Measurements from ENCODE around the gene MLXIP.
A peak's percentile ranks its signal among the peaks of the same experiment; 100 is the strongest.
"Not testable (repeated sequence)": the region's sequence is repeated elsewhere in the genome, so short reads cannot be mapped to it uniquely, and the experiment has no call there.

Gene MLXIP

GRCh38 chr12:122097927-122098756 is 19.6 kb downstream of the MLXIP start:
- no peak overlapping the region for H3K4me3 ChIP-seq (ENCODE audit: extremely low read depth, insufficient read depth, low read length, poor library complexity, severe bottlenecking)
- H3K4me1 ChIP-seq (ENCODE audit: control insufficient read depth, insufficient read depth, low read length, poor library complexity, severe bottlenecking): peaks cover 34% of the 10 kb centered on the region
- peaks cover 5% of the 10 kb centered on the region for H3K36me3 ChIP-seq (ENCODE audit: control insufficient read depth, insufficient read depth, low read length)
- 69% methylated on average over 5 to 8 of the region's 10 CpGs for WGBS, 2 experiments (ENCODE audit: insufficient coverage in 2 of 2)
- H3K9me3 ChIP-seq (ENCODE audit: control insufficient read depth, low read length): no peaks in the 10 kb centered on the region
- H3K27ac ChIP-seq (ENCODE audit: low read depth, low read length, severe bottlenecking): peak overlapping the region; percentile 95

GRCh38 chr12:122099280-122099749 is 20.8 kb downstream of the MLXIP start:
- Histone ChIP-seq H3K4me3 (ENCODE audit: extremely low read depth, insufficient read depth, low read length, poor library complexity, severe bottlenecking) (no peak overlapping the region), H3K4me1 (ENCODE audit: control insufficient read depth, insufficient read depth, low read length, poor library complexity, severe bottlenecking) (peaks cover 34% of the 10 kb centered on the region), H3K36me3 (ENCODE audit: control insufficient read depth, insufficient read depth, low read length) (peaks cover 5% of the 10 kb centered on the region), H3K27ac (ENCODE audit: low read depth, low read length, severe bottlenecking) (peak overlapping the region; percentile 95), H3K9me3 (ENCODE audit: control insufficient read depth, low read length) (no peaks in the 10 kb centered on the region)
- WGBS, 2 experiments (ENCODE audit: insufficient coverage in 2 of 2): 84 to 92% methylated on average over 5 of the region's 6 CpGs

GRCh38 chr12:122099856-122100255 is 21.3 kb downstream of the MLXIP start:
- no peaks in the 10 kb centered on the region for H3K9me3 ChIP-seq (ENCODE audit: control insufficient read depth, low read length)
- no peak overlapping the region for H3K4me3 ChIP-seq (ENCODE audit: extremely low read depth, insufficient read depth, low read length, poor library complexity, severe bottlenecking)
- peaks cover 5% of the 10 kb centered on the region for H3K36me3 ChIP-seq (ENCODE audit: control insufficient read depth, insufficient read depth, low read length)
- no peak overlapping the region for H3K27ac ChIP-seq (ENCODE audit: low read depth, low read length, severe bottlenecking)
- H3K4me1 ChIP-seq (ENCODE audit: control insufficient read depth, insufficient read depth, low read length, poor library complexity, severe bottlenecking): peaks cover 34% of the 10 kb centered on the region
- WGBS, 2 experiments (ENCODE audit: insufficient coverage in 2 of 2): 70 to 94% methylated on average over 2 of the region's 3 CpGs

- WGBS, 2 experiments (ENCODE audit: insufficient coverage in 2 of 2): no CpG with 5 or more reads among the region's 1 CpG
- H3K27ac ChIP-seq (ENCODE audit: low read depth, low read length, severe bottlenecking): no peak overlapping the region
- peaks cover 34% of the 10 kb centered on the region for H3K4me1 ChIP-seq (ENCODE audit: control insufficient read depth, insufficient read depth, low read length, poor library complexity, severe bottlenecking)
- no peak overlapping the region for H3K4me3 ChIP-seq (ENCODE audit: extremely low read depth, insufficient read depth, low read length, poor library complexity, severe bottlenecking)
- peaks cover 5% of the 10 kb centered on the region for H3K36me3 ChIP-seq (ENCODE audit: control insufficient read depth, insufficient read depth, low read length)
- H3K9me3 ChIP-seq (ENCODE audit: control insufficient read depth, low read length): no peaks in the 10 kb centered on the region
Measured at GRCh38 chr12:122100568-122100967, 22.0 kb downstream of the MLXIP start.

- H3K27ac ChIP-seq (ENCODE audit: low read depth, low read length, severe bottlenecking): no peak overlapping the region
- H3K4me3 ChIP-seq (ENCODE audit: extremely low read depth, insufficient read depth, low read length, poor library complexity, severe bottlenecking): no peak overlapping the region
- H3K36me3 ChIP-seq (ENCODE audit: control insufficient read depth, insufficient read depth, low read length): peaks cover 5% of the 10 kb centered on the region
- no peaks in the 10 kb centered on the region for H3K9me3 ChIP-seq (ENCODE audit: control insufficient read depth, low read length)
- WGBS, 2 experiments (ENCODE audit: insufficient coverage in 2 of 2): 100% methylated on average over 2 of the region's 3 CpGs
- peaks cover 28% of the 10 kb centered on the region for H3K4me1 ChIP-seq (ENCODE audit: control insufficient read depth, insufficient read depth, low read length, poor library complexity, severe bottlenecking)
Measured at GRCh38 chr12:122102331-122102730, 23.8 kb downstream of the MLXIP start.

- Histone ChIP-seq H3K4me1 (ENCODE audit: control insufficient read depth, insufficient read depth, low read length, poor library complexity, severe bottlenecking) (peaks cover 6% of the 10 kb centered on the region), H3K36me3 (ENCODE audit: control insufficient read depth, insufficient read depth, low read length) (peaks cover 5% of the 10 kb centered on the region), H3K4me3 (ENCODE audit: extremely low read depth, insufficient read depth, low read length, poor library complexity, severe bottlenecking) (no peak overlapping the region), H3K27ac (ENCODE audit: low read depth, low read length, severe bottlenecking) (no peak overlapping the region), H3K9me3 (ENCODE audit: control insufficient read depth, low read length) (no peaks in the 10 kb centered on the region)
- WGBS, 2 experiments (ENCODE audit: insufficient coverage in 2 of 2): 87 to 91% methylated on average over 4 to 5 of the region's 7 CpGs
Measured at GRCh38 chr12:122104844-122105243, 26.3 kb downstream of the MLXIP start.

- not testable (repeated sequence) for H3K4me3 ChIP-seq (ENCODE audit: extremely low read depth, insufficient read depth, low read length, poor library complexity, severe bottlenecking); H3K36me3 ChIP-seq (ENCODE audit: control insufficient read depth, insufficient read depth, low read length); H3K9me3 ChIP-seq (ENCODE audit: control insufficient read depth, low read length); H3K27ac ChIP-seq (ENCODE audit: low read depth, low read length, severe bottlenecking); H3K4me1 ChIP-seq (ENCODE audit: control insufficient read depth, insufficient read depth, low read length, poor library complexity, severe bottlenecking)
- 94 to 96% methylated on average over 7 to 11 of the region's 11 CpGs for WGBS, 2 experiments (ENCODE audit: insufficient coverage in 2 of 2)
Measured at GRCh38 chr12:122105496-122105895, 26.9 kb downstream of the MLXIP start.

GRCh38 chr12:122106843-122107242 is 28.3 kb downstream of the MLXIP start:
- Histone ChIP-seq H3K4me3 (ENCODE audit: extremely low read depth, insufficient read depth, low read length, poor library complexity, severe bottlenecking) (no peak overlapping the region), H3K27ac (ENCODE audit: low read depth, low read length, severe bottlenecking) (no peak overlapping the region), H3K36me3 (ENCODE audit: control insufficient read depth, insufficient read depth, low read length) (peaks cover 5% of the 10 kb centered on the region), H3K4me1 (ENCODE audit: control insufficient read depth, insufficient read depth, low read length, poor library complexity, severe bottlenecking) (peaks cover 6% of the 10 kb centered on the region), H3K9me3 (ENCODE audit: control insufficient read depth, low read length) (no peaks in the 10 kb centered on the region)
- 88 to 100% methylated on average over 6 to 7 of the region's 8 CpGs for WGBS, 2 experiments (ENCODE audit: insufficient coverage in 2 of 2)

GRCh38 chr12:122107261-122107660 is 28.7 kb downstream of the MLXIP start:
- H3K9me3 ChIP-seq (ENCODE audit: control insufficient read depth, low read length): no peaks in the 10 kb centered on the region
- peaks cover 6% of the 10 kb centered on the region for H3K4me1 ChIP-seq (ENCODE audit: control insufficient read depth, insufficient read depth, low read length, poor library complexity, severe bottlenecking)
- 90 to 96% methylated on average over 6 of the region's 6 CpGs for WGBS, 2 experiments (ENCODE audit: insufficient coverage in 2 of 2)
- H3K27ac ChIP-seq (ENCODE audit: low read depth, low read length, severe bottlenecking): no peak overlapping the region
- H3K36me3 ChIP-seq (ENCODE audit: control insufficient read depth, insufficient read depth, low read length): peaks cover 3% of the 10 kb centered on the region
- H3K4me3 ChIP-seq (ENCODE audit: extremely low read depth, insufficient read depth, low read length, poor library complexity, severe bottlenecking): no peak overlapping the region

GRCh38 chr12:122111089-122111641 is 32.6 kb downstream of the MLXIP start:
- Histone ChIP-seq H3K9me3 (ENCODE audit: control insufficient read depth, low read length) (no peaks in the 10 kb centered on the region), H3K4me1 (ENCODE audit: control insufficient read depth, insufficient read depth, low read length, poor library complexity, severe bottlenecking) (peaks cover 6% of the 10 kb centered on the region), H3K27ac (ENCODE audit: low read depth, low read length, severe bottlenecking) (no peak overlapping the region), H3K36me3 (ENCODE audit: control insufficient read depth, insufficient read depth, low read length) (no peaks in the 10 kb centered on the region), H3K4me3 (ENCODE audit: extremely low read depth, insufficient read depth, low read length, poor library complexity, severe bottlenecking) (no peak overlapping the region)
- WGBS, 2 experiments (ENCODE audit: insufficient coverage in 2 of 2): 83 to 100% methylated on average over 1 to 2 of the region's 2 CpGs

Data from mesodermal cell (in vitro differentiated cells).